ENCODE measurements around the gene ACO2.
"Not testable (repeated sequence)": the region's sequence is repeated elsewhere in the genome, so short reads cannot be mapped to it uniquely, and the experiment has no call there.

The ACO2 gene

GRCh38 chr22:41548830-41549211 is 79.9 kb downstream of the ACO2 start:
- TF ChIP-seq CTCF (IDR thresholded peaks at IDR 0.05; ENCODE audit: borderline replicate concordance, insufficient read depth, low read depth, low read length), result no peak
- no peak overlapping the region for H3K4me3 ChIP-seq (ENCODE audit: low read depth, low read length)

GRCh38 chr22:41550952-41551491 is 82.1 kb downstream of the ACO2 start:
- no peak for TF ChIP-seq CTCF (IDR thresholded peaks at IDR 0.05; ENCODE audit: borderline replicate concordance, insufficient read depth, low read depth, low read length)
- H3K4me3 ChIP-seq (ENCODE audit: low read depth, low read length), result no peak overlapping the region

- TF ChIP-seq CTCF (IDR thresholded peaks at IDR 0.05; ENCODE audit: borderline replicate concordance, insufficient read depth, low read depth, low read length), result no peak
- H3K4me3 ChIP-seq (ENCODE audit: low read depth, low read length), result no peak overlapping the region
Measured at GRCh38 chr22:41551877-41552582, 83.1 kb downstream of the ACO2 start.

- TF ChIP-seq CTCF (IDR thresholded peaks at IDR 0.05; ENCODE audit: borderline replicate concordance, insufficient read depth, low read depth, low read length), result no peak
Measured at GRCh38 chr22:41555325-41555982, 86.5 kb downstream of the ACO2 start.

GRCh38 chr22:41556561-41556960 is 87.6 kb downstream of the ACO2 start:
- no peak for TF ChIP-seq CTCF (IDR thresholded peaks at IDR 0.05; ENCODE audit: borderline replicate concordance, insufficient read depth, low read depth, low read length)

More at GRCh38 chr22:41555325-41555982, 86.5 kb downstream of the ACO2 start:
- H3K4me3 ChIP-seq (ENCODE audit: low read depth, low read length), result no peak overlapping the region

GRCh38 chr22:41557401-41558240 is 88.7 kb downstream of the ACO2 start:
- TF ChIP-seq CTCF (IDR thresholded peaks at IDR 0.05; ENCODE audit: borderline replicate concordance, insufficient read depth, low read depth, low read length), result no peak
- H3K4me3 ChIP-seq (ENCODE audit: low read depth, low read length), result no peak overlapping the region

More at GRCh38 chr22:41556561-41556960, 87.6 kb downstream of the ACO2 start:
- H3K4me3 ChIP-seq (ENCODE audit: low read depth, low read length), result no peak overlapping the region

GRCh38 chr22:41558241-41558630 is 89.3 kb downstream of the ACO2 start:
- not testable (repeated sequence) for H3K4me3 ChIP-seq (ENCODE audit: low read depth, low read length)

All from GM12875 (cell line).